Measurements from ENCODE around the gene LTF.
"Not testable (repeated sequence)": the region's sequence is repeated elsewhere in the genome, so short reads cannot be mapped to it uniquely, and the experiment has no call there.

Gene LTF

DNA sequence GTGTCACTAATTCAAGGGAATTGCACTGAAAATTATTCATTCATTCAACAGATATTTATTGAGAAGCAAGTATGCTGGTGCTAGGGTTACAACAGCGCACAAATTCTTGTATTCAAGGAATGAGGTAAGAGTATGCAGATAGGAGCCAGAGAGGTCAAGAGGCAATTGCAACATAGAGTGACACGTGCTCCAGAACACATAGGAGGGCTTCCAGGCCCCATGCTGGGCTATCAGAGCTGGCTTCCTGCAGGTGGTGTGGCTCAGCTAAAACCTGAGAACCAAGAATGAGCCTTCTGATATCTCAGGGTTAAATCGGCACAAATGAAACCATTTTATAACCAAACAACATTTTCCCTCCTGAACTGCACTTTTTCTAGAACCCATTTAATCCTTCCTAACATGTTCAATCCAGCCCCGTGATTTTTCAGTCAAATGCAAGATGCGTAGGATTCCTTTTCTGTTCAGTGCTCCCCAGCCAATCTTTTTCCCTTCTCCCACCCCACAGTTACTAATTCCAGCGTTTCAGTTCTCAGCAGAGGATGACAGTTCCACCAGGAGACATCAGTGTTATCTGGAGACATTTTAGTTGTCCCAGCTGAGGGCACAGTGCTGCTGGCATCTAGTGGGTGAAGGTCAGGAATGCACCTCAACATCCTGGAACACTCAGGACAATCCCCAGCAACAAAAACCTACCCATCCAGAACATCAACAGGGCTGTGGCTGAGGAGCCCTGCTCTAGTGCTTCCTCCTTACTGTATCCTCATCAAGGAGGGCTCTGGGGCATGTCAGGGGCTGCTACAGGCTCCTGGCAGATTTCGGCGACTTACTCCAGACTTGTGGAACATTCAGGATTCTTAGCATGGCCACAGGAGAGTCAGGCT, 70.9 kb downstream of the LTF start:
- DNase-seq, result peak; percentile 59 to 80 (median 69)

DNA sequence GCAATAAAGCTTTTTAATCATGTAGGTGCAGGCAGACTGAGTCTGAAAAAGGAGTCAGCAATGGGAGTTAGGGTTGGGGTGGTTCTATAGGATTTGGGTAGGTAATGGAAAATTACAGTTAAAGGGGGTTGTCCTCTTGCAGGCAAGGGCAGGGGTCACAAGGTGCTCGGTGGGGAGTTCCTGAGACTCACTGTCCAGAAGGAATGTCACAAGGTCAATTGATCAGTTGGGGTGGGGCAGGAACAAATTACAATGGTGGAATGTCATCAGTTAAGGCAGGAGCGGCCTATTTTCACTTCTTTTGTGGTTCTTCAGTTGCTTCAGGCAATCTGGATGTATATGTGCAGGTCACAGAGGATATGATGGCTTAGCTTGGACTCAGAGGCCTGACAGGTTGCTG, 71.7 kb downstream of the LTF start:
- no peak for DNase-seq

DNA sequence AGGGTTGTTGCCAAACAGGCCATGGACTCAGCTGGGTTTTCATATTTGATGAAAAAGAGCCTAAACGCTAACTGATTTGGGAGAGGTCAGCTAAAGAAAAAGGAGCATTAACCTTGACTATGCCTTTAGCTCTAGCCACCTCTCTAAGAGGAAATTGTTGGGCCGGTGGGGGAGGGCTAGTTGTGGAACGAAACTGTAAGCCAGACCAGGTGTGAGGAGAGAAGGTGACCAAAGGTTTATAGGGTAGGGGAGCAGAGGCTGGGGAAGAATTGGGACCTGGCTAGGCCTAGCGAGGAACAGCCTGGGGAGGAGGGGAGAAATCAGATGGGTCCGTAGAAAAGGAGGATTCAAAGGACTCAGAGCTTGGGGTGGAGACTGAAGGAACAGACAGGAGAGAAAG, 73.2 kb downstream of the LTF start:
- not testable (repeated sequence) for DNase-seq

DNA sequence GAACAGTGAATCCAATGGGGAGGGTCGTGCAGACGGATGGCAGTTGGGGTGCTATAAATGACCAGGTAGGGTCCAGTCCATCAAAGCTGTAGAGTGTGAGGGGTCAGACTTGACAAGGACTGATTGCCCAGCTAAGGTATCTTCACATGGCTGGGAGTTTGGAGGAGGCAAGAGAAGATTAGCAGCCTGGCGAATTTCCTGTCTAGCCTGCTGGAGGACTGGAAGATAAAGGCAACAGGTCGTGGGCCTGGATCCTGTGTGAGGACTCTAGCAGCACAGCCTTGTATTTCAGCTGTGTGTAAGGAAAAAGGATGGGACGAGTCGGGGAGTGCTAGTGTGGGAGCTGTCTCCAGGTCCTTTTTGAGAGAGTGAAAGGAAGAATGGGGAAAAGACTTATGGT, 75.4 kb downstream of the LTF start:
- DNase-seq, result no peak

DNA sequence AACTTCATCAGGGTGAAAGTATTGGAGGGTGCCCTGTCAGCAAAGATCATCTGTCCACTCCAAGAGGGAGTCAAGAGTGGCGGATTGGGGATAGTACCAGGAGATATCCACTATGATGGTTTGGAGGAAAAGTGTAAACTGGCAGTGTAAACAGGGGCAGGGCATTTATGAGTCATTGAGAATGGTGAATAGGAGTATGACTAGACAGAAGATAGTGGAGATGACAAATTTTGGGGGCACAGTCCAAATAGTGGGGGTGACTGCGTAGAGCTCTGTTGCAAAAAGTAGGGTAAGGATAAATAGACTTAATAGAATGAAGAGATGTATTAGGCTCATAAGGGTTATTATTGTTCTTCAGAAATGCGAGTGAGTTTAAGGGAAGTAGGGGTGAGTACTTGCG, 75.9 kb downstream of the LTF start:
- not testable (repeated sequence) for DNase-seq

DNA sequence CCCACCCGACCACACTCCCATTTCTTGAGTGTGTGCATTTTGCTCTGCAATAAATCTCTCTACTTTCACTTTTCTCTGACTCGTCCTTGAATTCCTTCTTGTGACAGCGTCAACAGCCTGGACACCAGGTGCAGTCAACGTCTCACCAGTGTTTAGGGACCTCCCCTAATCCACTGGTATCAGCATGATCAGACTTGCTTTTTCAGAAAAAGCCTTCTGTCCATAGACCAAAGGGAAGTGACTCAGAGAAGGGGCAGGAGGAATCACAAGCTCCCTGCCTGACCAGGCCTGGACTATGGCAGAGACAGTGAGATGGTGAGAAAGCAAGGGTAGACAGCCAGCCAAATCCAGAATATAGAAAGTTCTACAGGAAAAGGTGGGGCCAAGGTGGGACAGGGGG, 78.5 kb downstream of the LTF start:
- DNase-seq, result peak; percentile 71 to 89 (median 83)
